Measurements from ENCODE around the gene SLC35F5. TPM values are rescaled to one million over a fixed set of nuclear protein-coding genes. Genes with fewer than 3 reads are reported as not detected.

SLC35F5 gene
- total and polyA plus RNA-seq, 2 of the 13 experiments (the other 11 are each of a cell fraction or from before 2014, with no cell fraction given), result 139 to 174 TPM

DNA sequence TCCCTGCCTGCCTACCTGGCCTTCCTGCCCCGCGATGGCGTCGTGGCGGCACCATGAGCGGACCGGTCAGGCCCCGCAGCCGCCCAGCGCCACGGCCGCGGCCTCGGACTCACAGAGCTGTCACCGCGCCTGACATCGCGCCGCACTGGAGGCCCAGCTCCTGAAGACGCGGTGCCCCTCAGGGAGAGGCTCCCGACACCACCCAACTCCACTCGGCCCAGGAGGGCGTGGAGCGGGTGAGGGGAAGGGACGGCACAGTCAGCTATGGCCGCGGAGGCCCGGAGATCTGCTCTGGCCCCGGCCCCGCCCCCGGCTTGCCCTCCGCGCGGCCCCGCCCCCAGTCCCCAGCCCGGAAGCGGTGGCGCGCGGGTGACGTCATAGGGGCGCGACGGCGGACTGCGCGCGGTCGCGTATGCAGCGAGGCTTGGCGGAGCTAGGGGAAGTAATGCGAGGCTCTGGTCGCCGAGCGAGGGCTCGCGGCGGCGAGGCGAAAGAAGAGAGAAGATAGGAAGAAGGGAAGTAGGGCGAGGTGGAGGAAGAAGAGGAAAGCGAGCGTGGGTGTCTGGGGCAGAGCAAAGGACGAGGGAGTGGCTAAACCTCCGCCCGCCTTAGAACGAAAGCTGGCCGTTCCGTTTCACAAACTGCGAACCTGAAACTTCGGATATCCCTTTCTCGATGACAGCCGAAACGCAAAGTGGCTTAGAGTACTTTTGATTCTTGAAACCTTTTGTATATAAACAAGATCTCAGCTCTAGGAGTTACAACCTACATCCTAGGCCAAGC lies at the start of gene SLC35F5 (continued):
- TF ChIP-seq, protein P1, sequence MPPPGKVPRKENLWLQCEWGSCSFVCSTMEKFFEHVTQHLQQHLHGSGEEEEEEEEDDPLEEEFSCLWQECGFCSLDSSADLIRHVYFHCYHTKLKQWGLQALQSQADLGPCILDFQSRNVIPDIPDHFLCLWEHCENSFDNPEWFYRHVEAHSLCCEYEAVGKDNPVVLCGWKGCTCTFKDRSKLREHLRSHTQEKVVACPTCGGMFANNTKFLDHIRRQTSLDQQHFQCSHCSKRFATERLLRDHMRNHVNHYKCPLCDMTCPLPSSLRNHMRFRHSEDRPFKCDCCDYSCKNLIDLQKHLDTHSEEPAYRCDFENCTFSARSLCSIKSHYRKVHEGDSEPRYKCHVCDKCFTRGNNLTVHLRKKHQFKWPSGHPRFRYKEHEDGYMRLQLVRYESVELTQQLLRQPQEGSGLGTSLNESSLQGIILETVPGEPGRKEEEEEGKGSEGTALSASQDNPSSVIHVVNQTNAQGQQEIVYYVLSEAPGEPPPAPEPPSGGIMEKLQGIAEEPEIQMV (CRISPR knock-in tag; IDR thresholded peaks at IDR 0.05; ENCODE audit: low read depth), result peak; percentile 91; the same call in 1 of the 2 replicates
- TF ChIP-seq ZNF329 (CRISPR knock-in tag; IDR thresholded peaks at IDR 0.05; ENCODE audit: low read depth) (peak; percentile 92), ZNF761 (CRISPR knock-in tag; conservative IDR thresholded peaks at IDR 0.05) (peak; percentile 95), ZNF253 (CRISPR knock-in tag; IDR thresholded peaks at IDR 0.05; ENCODE audit: borderline replicate concordance) (peak; percentile 90), ZNF629 (CRISPR knock-in tag; conservative IDR thresholded peaks at IDR 0.05) (peak; percentile 38; the same call in 1 of the 2 replicates), ZNF30 (CRISPR knock-in tag; IDR thresholded peaks at IDR 0.05) (no peak), ZEB1 (IDR thresholded peaks at IDR 0.05; ENCODE audit: insufficient replicate concordance, low read depth) (peak; percentile 45), NONO (IDR thresholded peaks at IDR 0.05) (no peak), NONO (CRISPR knock-in tag; conservative IDR thresholded peaks at IDR 0.05) (peak; percentile 98), ZMAT3 (CRISPR knock-in tag; conservative IDR thresholded peaks at IDR 0.05) (peak; percentile 97), ERF (CRISPR knock-in tag; IDR thresholded peaks at IDR 0.05) (peak; percentile 97), ZNF674 (CRISPR knock-in tag; IDR thresholded peaks at IDR 0.05; ENCODE audit: low read depth) (peak; percentile 99; the same call in 1 of the 2 replicates)
- TF ChIP-seq, protein P2, sequence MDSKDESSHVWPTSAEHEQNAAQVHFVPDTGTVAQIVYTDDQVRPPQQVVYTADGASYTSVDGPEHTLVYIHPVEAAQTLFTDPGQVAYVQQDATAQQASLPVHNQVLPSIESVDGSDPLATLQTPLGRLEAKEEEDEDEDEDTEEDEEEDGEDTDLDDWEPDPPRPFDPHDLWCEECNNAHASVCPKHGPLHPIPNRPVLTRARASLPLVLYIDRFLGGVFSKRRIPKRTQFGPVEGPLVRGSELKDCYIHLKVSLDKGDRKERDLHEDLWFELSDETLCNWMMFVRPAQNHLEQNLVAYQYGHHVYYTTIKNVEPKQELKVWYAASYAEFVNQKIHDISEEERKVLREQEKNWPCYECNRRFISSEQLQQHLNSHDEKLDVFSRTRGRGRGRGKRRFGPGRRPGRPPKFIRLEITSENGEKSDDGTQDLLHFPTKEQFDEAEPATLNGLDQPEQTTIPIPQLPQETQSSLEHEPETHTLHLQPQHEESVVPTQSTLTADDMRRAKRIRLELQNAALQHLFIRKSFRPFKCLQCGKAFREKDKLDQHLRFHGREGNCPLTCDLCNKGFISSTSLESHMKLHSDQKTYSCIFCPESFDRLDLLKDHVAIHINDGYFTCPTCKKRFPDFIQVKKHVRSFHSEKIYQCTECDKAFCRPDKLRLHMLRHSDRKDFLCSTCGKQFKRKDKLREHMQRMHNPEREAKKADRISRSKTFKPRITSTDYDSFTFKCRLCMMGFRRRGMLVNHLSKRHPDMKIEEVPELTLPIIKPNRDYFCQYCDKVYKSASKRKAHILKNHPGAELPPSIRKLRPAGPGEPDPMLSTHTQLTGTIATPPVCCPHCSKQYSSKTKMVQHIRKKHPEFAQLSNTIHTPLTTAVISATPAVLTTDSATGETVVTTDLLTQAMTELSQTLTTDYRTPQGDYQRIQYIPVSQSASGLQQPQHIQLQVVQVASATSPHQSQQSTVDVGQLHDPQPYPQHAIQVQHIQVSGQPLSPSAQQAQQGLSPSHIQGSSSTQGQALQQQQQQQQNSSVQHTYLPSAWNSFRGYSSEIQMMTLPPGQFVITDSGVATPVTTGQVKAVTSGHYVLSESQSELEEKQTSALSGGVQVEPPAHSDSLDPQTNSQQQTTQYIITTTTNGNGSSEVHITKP (CRISPR knock-in tag; IDR thresholded peaks at IDR 0.05; ENCODE audit: low read depth), result peak; percentile 65; the same call in 1 of the 2 replicates
- TF ChIP-seq, protein P3, sequence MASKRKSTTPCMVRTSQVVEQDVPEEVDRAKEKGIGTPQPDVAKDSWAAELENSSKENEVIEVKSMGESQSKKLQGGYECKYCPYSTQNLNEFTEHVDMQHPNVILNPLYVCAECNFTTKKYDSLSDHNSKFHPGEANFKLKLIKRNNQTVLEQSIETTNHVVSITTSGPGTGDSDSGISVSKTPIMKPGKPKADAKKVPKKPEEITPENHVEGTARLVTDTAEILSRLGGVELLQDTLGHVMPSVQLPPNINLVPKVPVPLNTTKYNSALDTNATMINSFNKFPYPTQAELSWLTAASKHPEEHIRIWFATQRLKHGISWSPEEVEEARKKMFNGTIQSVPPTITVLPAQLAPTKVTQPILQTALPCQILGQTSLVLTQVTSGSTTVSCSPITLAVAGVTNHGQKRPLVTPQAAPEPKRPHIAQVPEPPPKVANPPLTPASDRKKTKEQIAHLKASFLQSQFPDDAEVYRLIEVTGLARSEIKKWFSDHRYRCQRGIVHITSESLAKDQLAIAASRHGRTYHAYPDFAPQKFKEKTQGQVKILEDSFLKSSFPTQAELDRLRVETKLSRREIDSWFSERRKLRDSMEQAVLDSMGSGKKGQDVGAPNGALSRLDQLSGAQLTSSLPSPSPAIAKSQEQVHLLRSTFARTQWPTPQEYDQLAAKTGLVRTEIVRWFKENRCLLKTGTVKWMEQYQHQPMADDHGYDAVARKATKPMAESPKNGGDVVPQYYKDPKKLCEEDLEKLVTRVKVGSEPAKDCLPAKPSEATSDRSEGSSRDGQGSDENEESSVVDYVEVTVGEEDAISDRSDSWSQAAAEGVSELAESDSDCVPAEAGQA (IDR thresholded peaks at IDR 0.05; ENCODE audit: low read depth), result peak; percentile 95
- TF ChIP-seq, protein P3 (CRISPR knock-in tag; IDR thresholded peaks at IDR 0.05; ENCODE audit: borderline replicate concordance), result no peak; the same call in 1 of the 2 replicates
- TF ChIP-seq, protein P4, sequence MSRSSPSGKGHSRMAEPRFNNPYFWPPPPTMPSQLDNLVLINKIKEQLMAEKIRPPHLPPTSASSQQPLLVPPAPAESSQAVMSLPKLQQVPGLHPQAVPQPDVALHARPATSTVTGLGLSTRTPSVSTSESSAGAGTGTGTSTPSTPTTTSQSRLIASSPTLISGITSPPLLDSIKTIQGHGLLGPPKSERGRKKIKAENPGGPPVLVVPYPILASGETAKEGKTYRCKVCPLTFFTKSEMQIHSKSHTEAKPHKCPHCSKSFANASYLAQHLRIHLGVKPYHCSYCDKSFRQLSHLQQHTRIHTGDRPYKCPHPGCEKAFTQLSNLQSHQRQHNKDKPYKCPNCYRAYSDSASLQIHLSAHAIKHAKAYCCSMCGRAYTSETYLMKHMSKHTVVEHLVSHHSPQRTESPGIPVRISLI (CRISPR knock-in tag; IDR thresholded peaks at IDR 0.05; ENCODE audit: borderline replicate concordance), result no peak; the same call in 1 of the 2 replicates
